VCaP (cell line): ENCODE data around the gene KDM1B.
"Not testable (repeated sequence)": the region's sequence is repeated elsewhere in the genome, so short reads cannot be mapped to it uniquely, and the experiment has no call there.

Source experiments
- H3K27ac ChIP-seq: fragments of 450-650 bp; 2 replicates; pipeline ENCODE4 v1.5.1; 2017
- TF ChIP-seq, protein P1 (sequence below): fragments of 450-650 bp; conservative IDR thresholded peaks from 2 replicates; pipeline ENCODE4 v1.5.1; 2017; ENCODE audit warnings: mild to moderate bottlenecking, moderate library complexity

KDM1B gene

DNA sequence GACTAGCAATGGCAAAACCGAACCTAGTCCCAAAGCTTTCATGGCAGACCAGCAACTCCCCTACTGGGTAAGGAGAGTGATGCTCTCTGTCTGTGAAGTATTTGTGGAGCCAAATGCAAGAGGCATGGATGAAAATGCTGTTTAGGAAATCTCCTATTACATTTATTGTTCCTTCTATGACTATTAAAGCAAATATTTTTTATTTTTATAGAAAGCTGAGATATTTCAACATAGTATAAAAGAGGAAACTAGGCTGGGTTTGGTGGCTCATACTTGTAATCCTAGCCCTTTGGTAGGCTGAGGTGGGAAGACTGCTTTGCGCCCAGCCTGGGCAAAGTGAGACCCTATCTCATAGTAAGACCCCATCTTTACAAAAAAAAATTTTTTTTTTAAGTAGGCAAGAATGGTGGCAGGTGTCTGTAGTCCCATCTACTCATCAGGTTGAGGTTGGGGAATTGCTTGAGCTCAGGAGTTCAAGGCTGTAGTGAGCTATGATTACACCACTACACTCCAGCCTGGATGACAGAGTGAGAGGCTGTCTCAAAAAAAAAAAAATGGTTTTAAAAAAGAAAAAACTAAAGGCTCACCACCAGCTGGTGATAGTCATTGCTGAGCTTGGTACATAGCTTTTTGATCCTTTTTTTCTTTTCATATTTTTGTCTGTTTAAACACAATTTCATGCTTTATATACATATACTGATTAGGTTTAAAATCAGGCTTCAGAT, 11.3 kb downstream of the KDM1B start:
- TF ChIP-seq, protein P1, sequence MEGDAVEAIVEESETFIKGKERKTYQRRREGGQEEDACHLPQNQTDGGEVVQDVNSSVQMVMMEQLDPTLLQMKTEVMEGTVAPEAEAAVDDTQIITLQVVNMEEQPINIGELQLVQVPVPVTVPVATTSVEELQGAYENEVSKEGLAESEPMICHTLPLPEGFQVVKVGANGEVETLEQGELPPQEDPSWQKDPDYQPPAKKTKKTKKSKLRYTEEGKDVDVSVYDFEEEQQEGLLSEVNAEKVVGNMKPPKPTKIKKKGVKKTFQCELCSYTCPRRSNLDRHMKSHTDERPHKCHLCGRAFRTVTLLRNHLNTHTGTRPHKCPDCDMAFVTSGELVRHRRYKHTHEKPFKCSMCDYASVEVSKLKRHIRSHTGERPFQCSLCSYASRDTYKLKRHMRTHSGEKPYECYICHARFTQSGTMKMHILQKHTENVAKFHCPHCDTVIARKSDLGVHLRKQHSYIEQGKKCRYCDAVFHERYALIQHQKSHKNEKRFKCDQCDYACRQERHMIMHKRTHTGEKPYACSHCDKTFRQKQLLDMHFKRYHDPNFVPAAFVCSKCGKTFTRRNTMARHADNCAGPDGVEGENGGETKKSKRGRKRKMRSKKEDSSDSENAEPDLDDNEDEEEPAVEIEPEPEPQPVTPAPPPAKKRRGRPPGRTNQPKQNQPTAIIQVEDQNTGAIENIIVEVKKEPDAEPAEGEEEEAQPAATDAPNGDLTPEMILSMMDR: no peak
- H3K27ac ChIP-seq: no peak overlapping the region

GRCh38 chr6:18168264-18168663, 13.0 kb downstream of the KDM1B start:
- no peak overlapping the region for H3K27ac ChIP-seq
- TF ChIP-seq, protein P1: no peak

DNA sequence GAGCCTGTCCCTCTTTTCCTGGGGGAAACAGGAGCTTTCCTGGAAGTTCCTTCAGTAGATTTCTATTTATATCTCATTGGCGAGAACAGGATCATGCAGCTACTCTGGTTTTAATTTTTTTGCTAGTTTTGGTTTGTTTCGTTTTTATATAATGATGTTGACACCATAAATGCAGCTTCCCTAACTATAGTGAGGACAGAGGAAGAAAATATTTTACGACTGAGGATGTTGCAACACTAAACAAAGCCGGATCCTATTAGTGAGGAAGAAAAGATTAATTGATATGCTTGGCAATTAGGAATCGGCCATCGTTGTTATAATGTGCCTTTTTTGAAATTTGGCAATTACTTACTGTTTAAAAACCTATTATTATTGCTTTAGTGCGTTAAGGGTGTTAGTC, 16.6 kb downstream of the KDM1B start:
- TF ChIP-seq, protein P1: no peak
- H3K27ac ChIP-seq: no peak overlapping the region

DNA sequence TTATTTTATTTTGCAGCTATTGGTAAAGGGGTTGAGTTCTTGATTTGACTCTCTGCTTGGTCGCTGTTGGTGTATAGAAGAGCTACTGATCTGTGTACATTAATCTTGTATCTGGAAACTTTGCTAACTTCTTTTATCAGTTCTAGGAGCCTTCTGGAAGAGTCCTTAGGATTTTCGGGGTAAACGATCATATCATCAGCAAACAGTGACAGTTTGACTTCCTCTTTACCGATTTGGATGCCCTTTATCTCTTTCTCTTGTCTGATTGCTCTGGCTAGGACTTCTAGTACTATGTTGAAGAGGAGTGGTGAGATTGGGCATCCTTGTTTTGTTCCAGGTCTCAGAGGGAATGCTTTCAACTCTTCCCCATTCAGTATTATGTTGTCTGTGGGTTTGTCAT, 21.0 kb downstream of the KDM1B start:
- H3K27ac ChIP-seq: not testable (repeated sequence)

DNA sequence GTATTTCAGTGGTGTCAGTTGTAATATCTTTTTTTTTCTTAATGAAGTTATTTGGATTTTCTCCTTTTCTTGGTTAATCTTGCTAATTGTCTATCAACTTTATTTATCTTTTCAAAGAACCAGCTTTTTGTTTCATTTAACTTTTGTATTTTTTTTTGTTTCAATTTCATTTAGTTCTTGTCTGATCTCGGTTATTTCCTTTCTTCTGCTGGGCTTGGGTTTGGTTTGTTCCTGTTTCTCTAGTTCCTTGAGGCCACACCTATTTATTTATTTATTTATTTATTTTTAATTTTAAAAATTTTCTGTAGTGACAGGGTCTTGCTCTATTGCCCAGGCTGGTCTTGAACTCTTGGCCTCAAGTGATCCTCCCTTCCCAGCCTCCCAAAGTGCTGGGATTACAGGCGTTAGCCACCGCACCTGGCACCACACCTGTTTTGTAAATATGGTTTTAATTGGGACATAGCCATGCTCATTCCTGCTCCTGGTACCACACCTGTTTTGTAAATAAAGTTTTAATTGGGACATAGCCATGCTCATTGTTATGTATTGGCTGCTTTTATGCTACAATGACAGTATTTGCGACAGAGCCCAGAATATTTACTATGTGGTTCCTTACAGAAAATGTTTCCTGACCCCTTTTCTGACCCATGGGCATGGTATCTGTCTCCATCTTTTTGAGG, 22.2 kb downstream of the KDM1B start:
- no peak overlapping the region for H3K27ac ChIP-seq
- TF ChIP-seq, protein P1: no peak

- TF ChIP-seq, protein P1: no peak
- H3K27ac ChIP-seq: no peak overlapping the region
Measured at GRCh38 chr6:18178960-18179615, 23.9 kb downstream of the KDM1B start.

DNA sequence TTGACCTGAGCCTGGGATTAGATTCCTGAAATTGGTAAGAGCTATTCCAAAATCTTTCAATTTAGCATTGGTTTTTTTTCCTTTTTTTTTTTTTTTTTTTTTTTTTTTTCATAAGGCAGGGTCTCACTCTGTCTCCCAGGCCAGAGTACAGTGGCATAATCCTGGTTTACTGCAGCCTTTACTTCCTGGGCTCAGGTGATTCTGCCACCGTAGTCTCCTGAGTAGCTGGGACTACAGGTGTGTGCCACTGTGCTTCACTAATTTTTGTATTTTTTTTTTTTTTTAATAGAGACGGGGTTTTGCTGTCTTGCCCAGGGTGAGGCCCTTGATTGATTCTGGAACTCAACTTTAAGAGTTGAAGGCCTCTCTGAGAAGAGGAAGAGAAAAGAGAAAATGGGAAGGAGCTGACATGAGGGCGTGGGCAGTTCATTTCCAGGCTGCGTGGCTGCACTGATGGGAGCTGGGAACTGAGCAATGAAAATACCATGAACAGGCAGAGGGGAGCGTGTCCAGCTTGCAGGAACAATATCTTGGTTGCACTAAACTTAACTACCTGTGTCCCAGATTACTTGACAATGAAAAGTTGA, 24.6 kb downstream of the KDM1B start:
- no peak overlapping the region for H3K27ac ChIP-seq
- TF ChIP-seq, protein P1: no peak
